Lung (tissue), 12 donors: Measurements from ENCODE around the gene HIPK2. TPM values are rescaled to one million over a fixed set of nuclear protein-coding genes. Genes with fewer than 3 reads are reported as not detected.

Source experiments
- ATAC-seq: fragments of 200-7000 bp; cut with Tn5 transposase; one replicate; pipeline ENCODE4 v1.9.1; 2020; ENCODE audit warnings: moderate number of reproducible peaks; ENCODE audit not compliant: insufficient read depth, low FRiP score
- DNase-seq, 3 donors: peaks; one replicate each; pipeline ENCODE4 v3.0.0-alpha.2; 2013 to 2017
- H3K27ac ChIP-seq, 2 donors: one replicate each; pipeline ENCODE4 v1.5.1; 2013; ENCODE audit warnings: mild to moderate bottlenecking in 2 of 2, moderate library complexity in 2 of 2, control low read depth in 1 of 2, inconsistent platforms in 1 of 2, low read depth in 1 of 2, low read length in 1 of 2
- H3K27me3 ChIP-seq, 3 donors: one replicate each; pipeline ENCODE4 v1.5.1; 2013; ENCODE audit warnings: low read length in 2 of 3; ENCODE audit not compliant: control insufficient read depth in 3 of 3, insufficient read depth in 3 of 3
- H3K36me3 ChIP-seq, 4 donors: one replicate each; pipeline ENCODE4 v1.5.1; 2013; ENCODE audit warnings: low read length in 4 of 4, mild to moderate bottlenecking in 1 of 4, moderate library complexity in 1 of 4; ENCODE audit not compliant: control insufficient read depth in 4 of 4, insufficient read depth in 4 of 4
- H3K4me1 ChIP-seq, 5 donors: one replicate each; pipeline ENCODE4 v1.5.1; 2013; ENCODE audit warnings: low read length in 5 of 5, mild to moderate bottlenecking in 2 of 5, moderate library complexity in 1 of 5; ENCODE audit not compliant: control insufficient read depth in 5 of 5, insufficient read depth in 5 of 5
- H3K4me3 ChIP-seq: one replicate; pipeline ENCODE4 v1.5.1; 2013; ENCODE audit warnings: mild to moderate bottlenecking, control low read depth, moderate library complexity
- H3K9ac ChIP-seq, 2 donors: one replicate each; pipeline ENCODE4 v1.5.1; 2013; ENCODE audit warnings: low read length in 2 of 2, control low read depth in 1 of 2; ENCODE audit not compliant: insufficient read depth in 1 of 2
- H3K9me3 ChIP-seq, 4 donors: one replicate each; pipeline ENCODE4 v1.5.1; 2013; ENCODE audit warnings: low read length in 3 of 4, mild to moderate bottlenecking in 1 of 4, moderate library complexity in 1 of 4; ENCODE audit not compliant: control insufficient read depth in 4 of 4, insufficient read depth in 3 of 4
- CTCF ChIP-seq: IDR thresholded peaks from 2 replicates; pipeline ENCODE4 v1.5.1; 2012; ENCODE audit warnings: mild to moderate bottlenecking; ENCODE audit errors: control extremely low read depth, extremely low read depth
- WGBS, 2 donors: extraction: QIAGEN DNeasy Blood & Tissue Kit; methylation state at CpG; one replicate each; pipeline ENCODE4 v1.1.7; 2013; 5-methylcytosine and 5-hydroxymethylcytosine counted together
- polyA plus RNA-seq, 2 donors: library from polyadenylated mRNA; stranded (reverse); fragments of 200-250 nt; gene quantifications; one replicate each; pipeline ENCODE4 v1.2.1, GENCODE V29; 2013
- total RNA-seq, 2 donors: library from RNA; depleted of rRNA in 1 of 2; stranded (reverse); fragments of >200 nt in 1 of 2; gene quantifications; one replicate each; pipeline ENCODE4 v1.2.1, GENCODE V29; 2014 to 2021
- donor health status: control.
- donor health status: control.
- donor health status: Bipolar disorder and iron deficiency.
- donor health status: healthy.
- donor health status: DM: yes; HTN: yes; CAD: no.

Gene HIPK2
- total and polyA plus RNA-seq, 4 donors, result 8.7 to 65.1 (median 18.3) TPM

- Histone ChIP-seq H3K9ac (no peak overlapping the region), H3K36me3 (peaks cover 0 to 4% (median 0%) of the 10 kb centered on the region in 4 donors), H3K4me1 (peaks cover 3 to 72% (median 11%) of the 10 kb centered on the region in 5 donors), H3K4me3 (no peak overlapping the region), H3K27me3 (no peaks in the 10 kb centered on the region), H3K27ac (peak overlapping the region in 1 of 2 donors; percentile 42), H3K9me3 (no peaks in the 10 kb centered on the region)
- no peak for TF ChIP-seq CTCF
- 29 to 30% methylated on average over 6 of the region's 6 CpGs for WGBS, 2 donors
- DNase-seq (no peak), ATAC-seq (no peak)
Measured at GRCh38 chr7:139745678-139746143, 32.1 kb downstream of the HIPK2 start.

GRCh38 chr7:139744768-139745677 is 32.8 kb downstream of the HIPK2 start:
- H3K27ac ChIP-seq, result peak overlapping the region in 1 of 2 donors; percentile 42

DNA sequence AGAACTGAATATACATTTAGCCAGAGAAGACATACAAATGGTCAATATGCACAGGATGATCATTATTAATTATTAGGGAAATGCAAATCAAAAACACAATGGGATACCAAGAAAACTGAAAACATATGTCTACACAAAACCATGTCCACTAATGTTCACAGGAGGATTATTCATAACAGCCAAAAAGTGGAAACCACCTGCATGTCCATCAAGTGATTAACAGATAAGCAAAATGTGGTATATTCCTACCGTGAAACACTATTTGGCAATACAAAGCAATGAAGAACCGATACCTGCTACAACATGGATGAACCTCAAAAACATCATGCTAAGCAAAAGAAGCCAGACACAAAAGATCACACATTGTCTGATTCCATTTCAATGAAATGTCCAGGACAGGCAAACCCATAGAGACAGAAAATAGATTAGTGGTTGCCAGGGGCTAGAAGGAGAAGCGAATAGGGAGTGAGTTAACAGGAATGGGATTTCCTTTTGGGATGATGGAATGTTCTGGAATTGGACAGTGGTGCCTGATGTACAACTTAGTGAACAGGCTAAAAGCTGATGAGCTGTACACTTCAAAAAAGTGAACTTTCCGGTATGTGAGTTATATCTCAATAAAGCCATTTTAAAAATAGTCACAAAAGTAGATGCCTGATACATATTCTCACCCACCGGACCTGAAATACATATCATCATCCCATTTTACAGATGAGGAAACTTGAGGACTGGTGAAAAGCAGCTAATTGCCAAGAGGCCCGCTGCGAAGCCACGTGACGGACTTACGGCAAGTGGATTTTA is 33.6 kb downstream of the HIPK2 start:
- 93 to 94% methylated on average over 10 of the region's 10 CpGs for WGBS, 2 donors
- Histone ChIP-seq H3K27me3 (no peaks in the 10 kb centered on the region), H3K9me3 (no peaks in the 10 kb centered on the region), H3K27ac (peak overlapping the region in 1 of 2 donors; percentile 42), H3K4me3 (no peak overlapping the region), H3K36me3 (peaks cover 0 to 5% (median 0%) of the 10 kb centered on the region in 4 donors), H3K4me1 (peaks cover 3 to 65% (median 11%) of the 10 kb centered on the region in 5 donors), H3K9ac (no peak overlapping the region)
- ATAC-seq (no peak), DNase-seq (no peak)
- no peak for TF ChIP-seq CTCF

More at GRCh38 chr7:139744768-139745677, 32.8 kb downstream of the HIPK2 start:
- Histone ChIP-seq H3K36me3 (peaks cover 0 to 5% (median 0%) of the 10 kb centered on the region in 4 donors), H3K9me3 (no peaks in the 10 kb centered on the region), H3K4me3 (no peak overlapping the region), H3K4me1 (peaks cover 3 to 67% (median 11%) of the 10 kb centered on the region in 5 donors), H3K27me3 (no peaks in the 10 kb centered on the region), H3K9ac (no peak overlapping the region)
- no peak for ATAC-seq
- no peak for TF ChIP-seq CTCF
- 74 to 87% methylated on average over 18 of the region's 18 CpGs for WGBS, 2 donors
- DNase-seq, result no peak
